Measurements from ENCODE around the gene SCYGR4. TPM values are rescaled to one million over a fixed set of nuclear protein-coding genes. Genes with fewer than 3 reads are reported as not detected.

The SCYGR4 gene
- polyA plus RNA-seq, 2 of the 4 experiments (the other 2 are of a cell fraction): not detected

Other genes with a start within 250 kb of the SCYGR4 start
- gene TM4SF20, start 238.2 kb upstream of the SCYGR4 start, polyA plus RNA-seq (2011; rRNA removed): 136 and 160 TPM in 2 replicates
- 37.5 to 59.3 TPM (median 42.7 TPM) in 3 replicates for gene TM4SF20, start 238.2 kb upstream of the SCYGR4 start, polyA plus RNA-seq (2017; fragmentation: RNase III; extraction: RNeasy Plus Mini Kit Qiagen cat#74134 plus additional on column Dnase treatment)
- not detected in 2 replicates for gene SCYGR1, start 229.5 kb upstream of the SCYGR4 start, polyA plus RNA-seq (2011; rRNA removed)
- gene SCYGR1, start 229.5 kb upstream of the SCYGR4 start, polyA plus RNA-seq (2017; fragmentation: RNase III; extraction: RNeasy Plus Mini Kit Qiagen cat#74134 plus additional on column Dnase treatment): not detected in 3 replicates
- 384 and 415 TPM in 2 replicates for gene AGFG1, start 145.3 kb upstream of the SCYGR4 start, polyA plus RNA-seq (2011; rRNA removed)
- gene AGFG1, start 145.3 kb upstream of the SCYGR4 start, polyA plus RNA-seq (2017; fragmentation: RNase III; extraction: RNeasy Plus Mini Kit Qiagen cat#74134 plus additional on column Dnase treatment): 96.9 to 104 TPM (median 100 TPM) in 3 replicates
- not detected in 2 replicates for gene SCYGR2, start 18.6 kb upstream of the SCYGR4 start, polyA plus RNA-seq (2011; rRNA removed)
- not detected in 3 replicates for gene SCYGR2, start 18.6 kb upstream of the SCYGR4 start, polyA plus RNA-seq (2017; fragmentation: RNase III; extraction: RNeasy Plus Mini Kit Qiagen cat#74134 plus additional on column Dnase treatment)
- not detected in 2 replicates for gene SCYGR3, start 2.7 kb upstream of the SCYGR4 start, polyA plus RNA-seq (2011; rRNA removed)
- gene SCYGR3, start 2.7 kb upstream of the SCYGR4 start, polyA plus RNA-seq (2017; fragmentation: RNase III; extraction: RNeasy Plus Mini Kit Qiagen cat#74134 plus additional on column Dnase treatment): not detected in 3 replicates
- not detected in 2 replicates for gene SCYGR5, start 49.3 kb downstream of the SCYGR4 start, polyA plus RNA-seq (2011; rRNA removed)
- gene SCYGR5, start 49.3 kb downstream of the SCYGR4 start, polyA plus RNA-seq (2017; fragmentation: RNase III; extraction: RNeasy Plus Mini Kit Qiagen cat#74134 plus additional on column Dnase treatment): not detected in 3 replicates
- 7.6 and 8.8 TPM in 2 replicates for gene SLC19A3, start 100.5 kb downstream of the SCYGR4 start, polyA plus RNA-seq (2011; rRNA removed)
- 2.2 to 2.8 TPM (median 2.7 TPM) in 3 replicates for gene SLC19A3, start 100.5 kb downstream of the SCYGR4 start, polyA plus RNA-seq (2017; fragmentation: RNase III; extraction: RNeasy Plus Mini Kit Qiagen cat#74134 plus additional on column Dnase treatment)
- not detected in 2 replicates for gene SCYGR6, start 107.3 kb downstream of the SCYGR4 start, polyA plus RNA-seq (2011; rRNA removed)
- not detected in 3 replicates for gene SCYGR6, start 107.3 kb downstream of the SCYGR4 start, polyA plus RNA-seq (2017; fragmentation: RNase III; extraction: RNeasy Plus Mini Kit Qiagen cat#74134 plus additional on column Dnase treatment)
- not detected in 2 replicates for gene SCYGR7, start 110.8 kb downstream of the SCYGR4 start, polyA plus RNA-seq (2011; rRNA removed)
- not detected in 3 replicates for gene SCYGR7, start 110.8 kb downstream of the SCYGR4 start, polyA plus RNA-seq (2017; fragmentation: RNase III; extraction: RNeasy Plus Mini Kit Qiagen cat#74134 plus additional on column Dnase treatment)
- not detected in 2 replicates for gene SCYGR8, start 128.4 kb downstream of the SCYGR4 start, polyA plus RNA-seq (2011; rRNA removed)
- gene SCYGR8, start 128.4 kb downstream of the SCYGR4 start, polyA plus RNA-seq (2017; fragmentation: RNase III; extraction: RNeasy Plus Mini Kit Qiagen cat#74134 plus additional on column Dnase treatment): not detected in 3 replicates
- 3.4 and 6.5 TPM in 2 replicates for gene CCL20, start 196.3 kb downstream of the SCYGR4 start, polyA plus RNA-seq (2011; rRNA removed)
- gene CCL20, start 196.3 kb downstream of the SCYGR4 start, polyA plus RNA-seq (2017; fragmentation: RNase III; extraction: RNeasy Plus Mini Kit Qiagen cat#74134 plus additional on column Dnase treatment): 0.43 to 1.1 TPM (median 0.45 TPM) in 3 replicates